Measurements from ENCODE around the gene ZNF764. TPM values are rescaled to one million over a fixed set of nuclear protein-coding genes. Genes with fewer than 3 reads are reported as not detected.
"Not testable (repeated sequence)": the region's sequence is repeated elsewhere in the genome, so short reads cannot be mapped to it uniquely, and the experiment has no call there.

Gene ZNF764
- total RNA-seq, 1 donor from 2014 or later: 3.6 TPM

DNA sequence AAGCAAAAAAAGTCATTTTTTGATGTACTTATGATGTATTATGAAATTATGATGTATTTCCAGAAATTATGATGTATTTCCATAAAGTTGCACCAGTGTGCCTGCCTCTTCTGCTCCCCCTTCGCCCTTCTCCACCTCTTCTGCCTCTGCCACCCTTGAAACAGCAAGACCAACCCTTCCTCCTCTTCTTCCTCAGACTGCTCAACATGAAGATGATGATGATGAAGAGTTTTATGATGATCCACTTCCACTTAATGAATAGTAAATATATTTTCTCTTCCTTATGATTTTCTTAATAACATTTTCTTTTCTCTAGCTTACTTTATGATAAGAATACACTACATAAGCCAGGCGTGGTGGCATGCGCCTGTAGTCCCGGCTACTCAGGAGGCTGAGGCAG lies 34.7 kb upstream of the ZNF764 start:
- Histone ChIP-seq H4K20me1 (ENCODE audit: low read depth) (no peaks in the 10 kb centered on the region), H3K27ac (no peak overlapping the region), H3K4me3 (no peak overlapping the region), H3K4me2 (no peak overlapping the region), H3K79me2 (ENCODE audit: low read depth) (no peaks in the 10 kb centered on the region), H3K27me3 (no peaks in the 10 kb centered on the region), H2AFZ (replicated peaks) (no peak overlapping the region), H3K4me1 (no peaks in the 10 kb centered on the region), H3K36me3 (no peaks in the 10 kb centered on the region), H3K9ac (no peak overlapping the region), H3F3A (ENCODE audit: low read depth) (no peaks in the 10 kb centered on the region), H3K9me3 (ENCODE audit: low read depth) (no peaks in the 10 kb centered on the region)
- H3K9me3 Mint-ChIP-seq: no peaks in the 10 kb centered on the region
- no peaks in the 10 kb centered on the region for H3K27me3 Mint-ChIP-seq (ENCODE audit: insufficient read depth, low read depth)
- no peak for DNase-seq (ENCODE audit: low spot score)
- no peak for TF ChIP-seq EZH2phosphoT487 (IDR thresholded peaks at IDR 0.05)
- no peak for TF ChIP-seq EZH2 (IDR thresholded peaks at IDR 0.05)
- TF ChIP-seq CTCF (IDR thresholded peaks at IDR 0.05): no peak
- H3K4me3 Mint-ChIP-seq: no peak overlapping the region
- H3K36me3 Mint-ChIP-seq: no peaks in the 10 kb centered on the region
- no peak overlapping the region for H3K27ac Mint-ChIP-seq
- H3K4me1 Mint-ChIP-seq: no peaks in the 10 kb centered on the region

GRCh38 chr16:30590869-30591268 lies 32.7 kb upstream of the ZNF764 start:
- not testable (repeated sequence) for H3K27me3 ChIP-seq; H3K9me3 ChIP-seq (ENCODE audit: low read depth); H3K4me1 ChIP-seq; DNase-seq (ENCODE audit: low spot score); H3K9me3 Mint-ChIP-seq; H3K4me3 ChIP-seq; H2AFZ ChIP-seq (replicated peaks); H3K4me1 Mint-ChIP-seq; H3F3A ChIP-seq (ENCODE audit: low read depth); H3K27me3 Mint-ChIP-seq (ENCODE audit: insufficient read depth, low read depth); H3K36me3 Mint-ChIP-seq; H3K27ac ChIP-seq; H3K4me2 ChIP-seq; H3K36me3 ChIP-seq; H3K4me3 Mint-ChIP-seq; H3K27ac Mint-ChIP-seq; H4K20me1 ChIP-seq (ENCODE audit: low read depth); H3K9ac ChIP-seq
- peaks cover 12% of the 10 kb centered on the region for H3K79me2 ChIP-seq (ENCODE audit: low read depth)

GRCh38 chr16:30589582-30589981 lies 31.4 kb upstream of the ZNF764 start:
- not testable (repeated sequence) for H3K4me2 ChIP-seq; H3K27ac ChIP-seq; H3K9ac ChIP-seq; H3K4me3 ChIP-seq; H3K27me3 Mint-ChIP-seq (ENCODE audit: insufficient read depth, low read depth); H2AFZ ChIP-seq (replicated peaks); H3K36me3 ChIP-seq; H3K9me3 ChIP-seq (ENCODE audit: low read depth); H3K4me1 ChIP-seq; DNase-seq (ENCODE audit: low spot score); H3K36me3 Mint-ChIP-seq; H3K27me3 ChIP-seq; H3F3A ChIP-seq (ENCODE audit: low read depth); H3K4me3 Mint-ChIP-seq; H4K20me1 ChIP-seq (ENCODE audit: low read depth); H3K27ac Mint-ChIP-seq; H3K9me3 Mint-ChIP-seq
- peaks cover 10% of the 10 kb centered on the region for H3K4me1 Mint-ChIP-seq
- peaks cover 19% of the 10 kb centered on the region for H3K79me2 ChIP-seq (ENCODE audit: low read depth)

DNA sequence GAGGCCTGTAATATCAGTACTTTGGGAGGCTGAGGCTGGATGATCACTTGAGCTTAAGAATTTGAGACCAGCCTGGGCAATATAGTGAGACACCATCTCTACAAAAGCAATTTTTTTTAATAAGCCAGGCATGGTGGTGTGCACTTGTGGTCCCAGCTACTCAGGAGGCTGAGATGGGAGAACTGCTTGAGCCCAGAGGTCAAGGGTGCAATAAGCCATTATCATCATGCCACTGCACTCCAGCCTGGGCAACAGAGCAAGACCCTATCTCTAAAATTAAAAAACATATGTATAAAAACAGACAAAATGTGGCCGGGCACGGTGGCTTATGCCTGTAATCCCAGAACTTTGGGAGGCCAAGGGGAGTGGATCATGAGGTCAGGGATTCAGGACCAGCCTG lies 30.5 kb upstream of the ZNF764 start:
- no peaks in the 10 kb centered on the region for H3K27me3 ChIP-seq
- Mint-ChIP-seq H3K9me3 (no peaks in the 10 kb centered on the region), H3K27ac (no peak overlapping the region), H3K4me3 (no peak overlapping the region), H3K36me3 (peaks cover 6% of the 10 kb centered on the region), H3K4me1 (peaks cover 11% of the 10 kb centered on the region), H3K27me3 (ENCODE audit: insufficient read depth, low read depth) (peaks cover 5% of the 10 kb centered on the region)
- H3K79me2 ChIP-seq (ENCODE audit: low read depth): peaks cover 28% of the 10 kb centered on the region
- no peak for DNase-seq (ENCODE audit: low spot score)
- H3K27ac ChIP-seq: no peak overlapping the region
- no peak overlapping the region for H2AFZ ChIP-seq (replicated peaks)
- H3K4me3 ChIP-seq: no peak overlapping the region
- no peaks in the 10 kb centered on the region for H3K36me3 ChIP-seq
- no peak overlapping the region for H3K4me2 ChIP-seq
- H3K4me1 ChIP-seq: no peaks in the 10 kb centered on the region
- no peaks in the 10 kb centered on the region for H4K20me1 ChIP-seq (ENCODE audit: low read depth)
- H3F3A ChIP-seq (ENCODE audit: low read depth): peaks cover 5% of the 10 kb centered on the region
- no peaks in the 10 kb centered on the region for H3K9me3 ChIP-seq (ENCODE audit: low read depth)
- no peak for TF ChIP-seq EZH2 (IDR thresholded peaks at IDR 0.05)
- no peak for TF ChIP-seq CTCF (IDR thresholded peaks at IDR 0.05)
- TF ChIP-seq EZH2phosphoT487 (IDR thresholded peaks at IDR 0.05): no peak
- no peak overlapping the region for H3K9ac ChIP-seq
